Gastrocnemius medialis (tissue), 4 donors: ENCODE measurements around the gene ERC1. TPM values are rescaled to one million over a fixed set of nuclear protein-coding genes. Genes with fewer than 3 reads are reported as not detected.
"Not testable (repeated sequence)": the region's sequence is repeated elsewhere in the genome, so short reads cannot be mapped to it uniquely, and the experiment has no call there.

ENCODE experiments used
- ATAC-seq, 2 donors: fragments of 150-250 bp; one replicate each; pipeline ENCODE4 v1.9.1; 2016
- DNase-seq, 2 donors: peaks; one replicate each; pipeline ENCODE4 v3.0.0-alpha.2; 2019
- H3K27ac ChIP-seq, 4 donors: fragments of 200-600 bp; sonication (generic); 1 replicate in 1 of 4; 2 replicates in 3 of 4; pipeline ENCODE4 v1.5.1; 2016 to 2018; ENCODE audit warnings: mild to moderate bottlenecking in 2 of 4, moderate library complexity in 1 of 4
- H3K27me3 ChIP-seq, 3 donors: fragments of 200-600 bp; sonication (generic) in 2 of 3; 1 replicate in 1 of 3; 2 replicates in 2 of 3; pipeline versions ENCODE4 v1.5.1 to v1.6.0; 2016 to 2019; ENCODE audit warnings: mild to moderate bottlenecking in 1 of 3, moderate library complexity in 1 of 3
- H3K36me3 ChIP-seq, 2 donors: fragments of 200-600 bp; sonication (generic) in 1 of 2; one replicate each; pipeline ENCODE4 v1.5.1; 2017 to 2018
- H3K4me1 ChIP-seq, 2 donors: fragments of 200-600 bp; sonication (generic) in 1 of 2; one replicate each; pipeline ENCODE4 v1.5.1; 2016 to 2017; ENCODE audit warnings: mild to moderate bottlenecking in 2 of 2
- H3K4me3 ChIP-seq, 4 donors: fragments of 200-600 bp; sonication (generic) in 3 of 4; 1 replicate in 1 of 4; 2 replicates in 3 of 4; pipeline ENCODE4 v1.5.1; 2016 to 2019; ENCODE audit warnings: mild to moderate bottlenecking in 2 of 4
- H3K9me3 ChIP-seq, 3 donors: fragments of 200-600 bp; sonication (generic) in 2 of 3; 1 replicate in 1 of 3; 2 replicates in 2 of 3; pipeline ENCODE4 v1.5.1; 2016 to 2019
- POLR2A ChIP-seq, 2 donors: fragments of 450-650 bp; IDR thresholded peaks; one replicate each; pipeline ENCODE4 v1.6.1; 2017; ENCODE audit warnings: antibody characterized with exemption in 2 of 2, mild to moderate bottlenecking in 2 of 2, moderate library complexity in 2 of 2
- in situ Hi-C, 4 donors: fragments of 200-750 bp; cut with MboI; loops; one replicate each; pipeline versions ENCODE4 v1.15.0 to v1.8.0; 2017; ENCODE audit warnings: low sequenced_read_pairs in 4 of 4
- intact Hi-C: fragments of 100-400 bp; cut with DNase I; formaldehyde crosslinking; loops from one replicate; pipeline ENCODE4 v1.15.1; 2023; ENCODE audit warnings: low total_unique reads
- total RNA-seq, 4 donors: library from RNA; depleted of rRNA; stranded (reverse); fragments of >200 nt; gene quantifications; one replicate each; pipeline versions ENCODE4 v1.1.0 to v1.2.3, GENCODE V29; 2016
- TF ChIP-seq, protein P1 (sequence below), 5 experiments: fragments of 450-650 bp in 3 of 5; fragments of 200-600 bp in 2 of 5; sonication (generic) in 2 of 5; IDR thresholded peaks in 4 of 5; conservative IDR thresholded peaks in 1 of 5; 1 replicate in 4 of 5; 2 replicates in 1 of 5; pipeline ENCODE4 v1.5.1; 2016 to 2019; ENCODE audit warnings: antibody characterized with exemption in 5 of 5, mild to moderate bottlenecking in 3 of 5, moderate library complexity in 3 of 5

Gene ERC1
- total RNA-seq, 4 donors from 2014 or later = 20.3 to 39.1 (median 23.5) TPM

- in situ Hi-C loops = no loop called here
- ATAC-seq (no peak), DNase-seq (no peak)
- Histone ChIP-seq H3K4me1 (peaks cover 0 to 6% of the 10 kb centered on the region in 2 donors), H3K27ac (no peak overlapping the region), H3K36me3 (no peaks in the 10 kb centered on the region), H3K4me3 (no peak overlapping the region), H3K27me3 (no peaks in the 10 kb centered on the region), H3K9me3 (no peaks in the 10 kb centered on the region)
- no peak for TF ChIP-seq POLR2A (IDR thresholded peaks at IDR 0.05)
- TF ChIP-seq, protein P1, sequence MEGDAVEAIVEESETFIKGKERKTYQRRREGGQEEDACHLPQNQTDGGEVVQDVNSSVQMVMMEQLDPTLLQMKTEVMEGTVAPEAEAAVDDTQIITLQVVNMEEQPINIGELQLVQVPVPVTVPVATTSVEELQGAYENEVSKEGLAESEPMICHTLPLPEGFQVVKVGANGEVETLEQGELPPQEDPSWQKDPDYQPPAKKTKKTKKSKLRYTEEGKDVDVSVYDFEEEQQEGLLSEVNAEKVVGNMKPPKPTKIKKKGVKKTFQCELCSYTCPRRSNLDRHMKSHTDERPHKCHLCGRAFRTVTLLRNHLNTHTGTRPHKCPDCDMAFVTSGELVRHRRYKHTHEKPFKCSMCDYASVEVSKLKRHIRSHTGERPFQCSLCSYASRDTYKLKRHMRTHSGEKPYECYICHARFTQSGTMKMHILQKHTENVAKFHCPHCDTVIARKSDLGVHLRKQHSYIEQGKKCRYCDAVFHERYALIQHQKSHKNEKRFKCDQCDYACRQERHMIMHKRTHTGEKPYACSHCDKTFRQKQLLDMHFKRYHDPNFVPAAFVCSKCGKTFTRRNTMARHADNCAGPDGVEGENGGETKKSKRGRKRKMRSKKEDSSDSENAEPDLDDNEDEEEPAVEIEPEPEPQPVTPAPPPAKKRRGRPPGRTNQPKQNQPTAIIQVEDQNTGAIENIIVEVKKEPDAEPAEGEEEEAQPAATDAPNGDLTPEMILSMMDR (IDR thresholded peaks at IDR 0.05 in 4 of 5, conservative IDR thresholded peaks at IDR 0.05 in 1 of 5) = no peak
- intact Hi-C loops = no loop called here
Observed at GRCh38 chr12:1046727-1047126, 55.7 kb downstream of the ERC1 start.

GRCh38 chr12:1047898-1048660 is 57.1 kb downstream of the ERC1 start:
- in situ Hi-C loops = no loop called here
- Histone ChIP-seq H3K4me1 (peaks cover 0 to 7% of the 10 kb centered on the region in 2 donors), H3K27me3 (no peaks in the 10 kb centered on the region), H3K36me3 (no peaks in the 10 kb centered on the region), H3K4me3 (no peak overlapping the region), H3K27ac (no peak overlapping the region), H3K9me3 (no peaks in the 10 kb centered on the region)
- TF ChIP-seq, protein P1 (IDR thresholded peaks at IDR 0.05 in 4 of 5, conservative IDR thresholded peaks at IDR 0.05 in 1 of 5) = no peak
- TF ChIP-seq POLR2A (IDR thresholded peaks at IDR 0.05) = no peak
- DNase-seq (no peak), ATAC-seq (no peak)
- intact Hi-C loops = no loop called here

DNA sequence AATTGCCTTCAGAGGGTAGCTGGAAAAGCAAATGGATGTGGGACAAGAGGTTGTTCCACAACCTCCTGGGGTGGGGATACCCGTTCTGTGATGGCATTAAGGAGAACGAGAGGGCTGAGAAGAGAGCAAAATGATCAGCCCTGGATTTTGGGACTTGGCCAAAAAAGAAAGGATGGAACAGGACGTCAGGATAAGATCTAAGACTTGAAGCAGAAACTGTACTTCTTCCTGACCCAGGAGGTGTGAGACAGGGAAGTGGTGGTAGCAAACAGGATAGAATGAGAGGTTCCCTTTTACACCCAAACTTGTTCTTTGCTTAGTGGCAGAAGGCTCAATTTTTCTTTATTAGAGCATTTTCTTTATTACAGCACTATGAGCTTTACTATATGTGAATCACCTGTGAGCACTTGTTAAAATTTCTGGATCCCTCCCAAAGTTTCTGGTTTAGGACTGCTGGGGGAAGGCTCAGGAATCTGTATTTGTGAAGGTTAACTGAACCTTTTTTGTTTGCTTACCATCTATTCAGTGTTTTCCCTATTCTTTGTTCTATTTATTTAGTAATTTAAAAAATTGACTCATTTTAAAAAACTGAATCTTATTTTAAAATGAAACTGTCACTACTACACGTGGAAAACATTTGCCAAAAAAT is 59.2 kb downstream of the ERC1 start:
- in situ Hi-C loops (no loop called here), intact Hi-C loops (no loop called here)
- TF ChIP-seq POLR2A (IDR thresholded peaks at IDR 0.05) = no peak
- TF ChIP-seq, protein P1 (IDR thresholded peaks at IDR 0.05 in 4 of 5, conservative IDR thresholded peaks at IDR 0.05 in 1 of 5) = no peak

DNA sequence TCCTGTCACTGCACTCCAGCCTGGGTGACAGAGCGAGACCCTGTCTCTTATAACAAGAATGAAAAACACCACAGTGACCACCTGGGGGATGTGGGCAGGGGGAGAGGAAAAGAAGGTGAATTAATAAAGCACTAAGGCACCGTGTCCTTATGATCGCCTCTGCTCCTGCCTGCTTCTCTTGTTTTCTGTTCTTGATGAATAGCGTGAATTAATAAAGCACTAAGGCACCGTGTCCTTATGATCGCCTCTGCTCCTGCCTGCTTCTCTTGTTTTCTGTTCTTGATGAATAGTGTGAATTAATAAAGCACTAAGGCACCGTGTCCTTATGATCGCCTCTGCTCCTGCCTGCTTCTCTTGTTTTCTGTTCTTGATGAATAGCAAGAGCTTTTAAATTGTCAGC is 60.6 kb downstream of the ERC1 start:
- intact Hi-C loops, H3K27ac ChIP-seq, H3K27me3 ChIP-seq, H3K36me3 ChIP-seq, in situ Hi-C loops, H3K9me3 ChIP-seq, DNase-seq, H3K4me3 ChIP-seq, ATAC-seq: not testable (repeated sequence)
- peaks cover 0 to 19% of the 10 kb centered on the region in 2 donors for H3K4me1 ChIP-seq

More for the DNA sequence above, 59.2 kb downstream of the ERC1 start:
- H3K36me3 ChIP-seq = no peaks in the 10 kb centered on the region
- H3K4me3 ChIP-seq = no peak overlapping the region
- peaks cover 0 to 19% of the 10 kb centered on the region in 2 donors for H3K4me1 ChIP-seq
- no peaks in the 10 kb centered on the region for H3K9me3 ChIP-seq
- ATAC-seq = no peak
- no peaks in the 10 kb centered on the region for H3K27me3 ChIP-seq
- no peak overlapping the region for H3K27ac ChIP-seq
- DNase-seq = no peak

- TF ChIP-seq, protein P1 (IDR thresholded peaks at IDR 0.05 in 4 of 5, conservative IDR thresholded peaks at IDR 0.05 in 1 of 5) = no peak
- no peak for TF ChIP-seq POLR2A (IDR thresholded peaks at IDR 0.05)
- no peaks in the 10 kb centered on the region for H3K36me3 ChIP-seq
- H3K27me3 ChIP-seq = no peaks in the 10 kb centered on the region
- H3K27ac ChIP-seq = no peak overlapping the region
- H3K4me1 ChIP-seq = peaks cover 0 to 13% of the 10 kb centered on the region in 2 donors
- DNase-seq = no peak
- ATAC-seq = no peak
- peaks cover 0 to 8% (median 0%) of the 10 kb centered on the region in 3 donors for H3K9me3 ChIP-seq
- no peak overlapping the region for H3K4me3 ChIP-seq
- in situ Hi-C loops = no loop called here
- intact Hi-C loops = no loop called here
Observed at GRCh38 chr12:1053690-1054089, 62.7 kb downstream of the ERC1 start.
